GM19452 (cell line): ENCODE data around the gene RAB20.
"Not testable (repeated sequence)": the region's sequence is repeated elsewhere in the genome, so short reads cannot be mapped to it uniquely, and the experiment has no call there.

Experiments used
- ATAC-seq: cut with Tn5 transposase; IDR thresholded peaks from one replicate; pipeline ENCODE4 v1.9.1; 2021; ENCODE audit not compliant: unreplicated experiment

RAB20 gene

GRCh38 chr13:110576070-110576394 is 14.5 kb upstream of the RAB20 start:
- no peak for ATAC-seq

- ATAC-seq = peak; percentile 85
Observed at GRCh38 chr13:110575322-110576069, 14.0 kb upstream of the RAB20 start.

DNA sequence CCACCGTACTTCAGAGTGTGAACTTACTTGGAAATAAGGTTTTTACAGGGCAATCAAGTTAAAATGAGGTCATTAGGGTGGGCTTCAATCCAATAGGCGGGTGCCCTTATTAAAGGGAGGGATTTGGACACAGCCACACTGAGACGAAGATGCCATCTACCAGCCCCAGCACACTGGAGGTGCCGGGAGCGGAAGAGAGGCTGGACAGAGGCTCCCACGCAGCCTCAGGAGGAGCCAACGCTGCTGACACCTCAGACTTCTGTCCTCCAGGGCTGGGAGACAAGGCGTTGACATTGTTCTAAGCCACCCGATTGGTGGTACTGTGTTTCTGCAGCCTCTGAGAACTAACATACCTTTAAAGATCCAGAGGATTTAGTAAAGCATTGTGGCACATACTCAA is 12.6 kb upstream of the RAB20 start:
- no peak for ATAC-seq

GRCh38 chr13:110572778-110573118 is 11.2 kb upstream of the RAB20 start:
- ATAC-seq = no peak

- no peak for ATAC-seq
Observed at GRCh38 chr13:110571896-110572777, 10.6 kb upstream of the RAB20 start.

DNA sequence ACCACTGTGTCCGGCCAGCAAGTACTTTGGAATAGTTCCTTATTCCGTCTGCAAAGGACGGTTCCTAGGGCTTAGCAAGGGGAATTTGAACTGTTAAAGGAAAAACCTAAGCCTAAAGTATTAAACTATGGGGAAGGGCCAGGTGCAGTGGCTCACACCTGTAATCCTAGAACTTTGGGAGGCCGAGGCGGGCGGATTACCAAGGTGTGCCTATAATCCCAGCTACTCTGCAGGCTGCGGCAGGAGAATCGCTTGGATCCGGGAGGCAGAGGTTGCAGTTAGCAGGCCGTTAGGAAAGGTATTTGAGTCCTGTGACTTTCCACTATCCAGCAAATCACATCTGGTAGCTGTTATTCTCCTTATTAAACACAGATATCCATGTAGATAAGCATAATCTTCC is 9.4 kb upstream of the RAB20 start:
- no peak for ATAC-seq

DNA sequence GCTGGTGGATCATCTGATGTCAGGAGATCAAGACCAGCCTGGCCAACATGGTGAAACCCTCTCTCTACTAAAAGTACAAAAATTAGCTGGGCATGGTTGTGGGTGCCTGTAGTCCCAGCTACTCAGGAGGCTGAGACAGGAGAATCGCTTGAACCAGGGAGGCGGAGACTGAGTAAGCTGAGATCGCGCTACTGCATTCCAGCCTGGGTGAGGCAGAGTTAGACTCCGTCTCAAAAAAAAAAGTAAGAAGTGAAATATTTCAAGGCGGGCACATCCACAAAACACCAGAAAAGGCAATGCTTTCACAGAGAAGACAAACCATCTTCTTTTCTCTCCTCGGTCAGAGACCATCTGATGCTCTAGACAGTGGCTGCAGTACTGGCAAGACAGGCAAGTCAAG is 8.4 kb upstream of the RAB20 start:
- ATAC-seq = not testable (repeated sequence)

DNA sequence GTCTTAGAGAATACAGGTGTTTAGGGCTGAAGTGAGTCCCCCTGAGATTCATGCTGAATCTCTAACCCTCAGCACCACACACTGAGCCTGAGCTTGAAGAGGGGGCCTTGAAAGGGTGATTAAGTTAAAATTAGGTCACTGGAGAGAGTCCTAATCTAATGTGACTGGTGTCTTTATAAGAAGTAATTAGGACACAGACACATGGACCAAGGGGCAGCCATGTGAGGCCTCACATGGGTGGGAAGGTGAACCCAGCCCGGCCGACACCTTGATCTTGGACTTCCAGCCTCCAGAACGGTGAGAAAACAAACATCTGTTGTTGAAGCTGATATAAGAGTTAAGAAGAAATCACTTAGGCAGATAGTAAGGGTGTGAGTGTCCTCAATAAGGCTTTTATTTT is 7.1 kb upstream of the RAB20 start:
- ATAC-seq = no peak

DNA sequence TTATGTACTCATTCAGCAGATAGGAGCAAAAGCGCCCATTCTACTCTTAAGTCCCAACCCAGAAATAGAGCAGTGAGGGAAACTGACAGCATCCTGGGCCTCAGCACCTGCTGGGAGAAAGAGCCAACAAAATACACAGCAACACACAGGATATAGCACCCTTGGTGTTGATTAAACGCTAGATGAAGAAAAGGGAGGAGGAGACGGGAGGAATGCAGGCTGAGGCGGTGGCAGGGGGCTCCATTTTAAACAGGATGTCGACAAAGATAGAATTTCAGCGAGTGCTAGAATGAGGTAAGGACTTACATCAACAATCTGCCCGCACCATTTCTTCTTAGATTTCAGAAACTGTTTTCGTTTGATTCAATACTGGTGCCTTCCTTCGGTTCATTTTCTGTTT is 4.6 kb upstream of the RAB20 start:
- ATAC-seq = no peak

DNA sequence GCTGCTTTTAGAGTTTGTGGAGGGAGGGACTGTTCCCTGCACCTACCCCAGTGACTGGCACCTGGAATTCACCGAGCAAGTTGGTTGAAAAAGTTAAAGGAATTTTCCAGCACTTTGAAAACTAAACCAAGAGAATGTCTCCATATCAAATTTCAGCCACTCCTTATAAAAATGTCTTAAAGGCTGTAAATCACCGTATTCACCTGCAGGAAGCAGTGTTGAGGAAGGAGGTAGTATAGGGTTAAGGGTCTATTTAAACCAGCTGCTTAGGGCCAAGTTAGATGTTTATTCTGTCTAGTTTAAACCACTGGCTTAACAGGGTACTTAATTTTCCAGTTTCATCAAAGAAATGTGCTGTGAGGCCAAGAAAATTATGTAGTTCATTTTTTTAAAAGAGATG is 3.8 kb upstream of the RAB20 start:
- no peak for ATAC-seq

GRCh38 chr13:110564472-110564985 is 3.0 kb upstream of the RAB20 start:
- no peak for ATAC-seq

GRCh38 chr13:110563463-110563774 is 1.9 kb upstream of the RAB20 start:
- ATAC-seq = no peak

GRCh38 chr13:110562696-110563462 is 1.4 kb upstream of the RAB20 start:
- no peak for ATAC-seq

- no peak for ATAC-seq
Observed at GRCh38 chr13:110562036-110562597, 595 bp upstream of the RAB20 start.

GRCh38 chr13:110560601-110561343 is 750 bp downstream of the RAB20 start:
- ATAC-seq = peak; percentile 18

- no peak for ATAC-seq
Observed at GRCh38 chr13:110559986-110560385, 1.5 kb downstream of the RAB20 start.

DNA sequence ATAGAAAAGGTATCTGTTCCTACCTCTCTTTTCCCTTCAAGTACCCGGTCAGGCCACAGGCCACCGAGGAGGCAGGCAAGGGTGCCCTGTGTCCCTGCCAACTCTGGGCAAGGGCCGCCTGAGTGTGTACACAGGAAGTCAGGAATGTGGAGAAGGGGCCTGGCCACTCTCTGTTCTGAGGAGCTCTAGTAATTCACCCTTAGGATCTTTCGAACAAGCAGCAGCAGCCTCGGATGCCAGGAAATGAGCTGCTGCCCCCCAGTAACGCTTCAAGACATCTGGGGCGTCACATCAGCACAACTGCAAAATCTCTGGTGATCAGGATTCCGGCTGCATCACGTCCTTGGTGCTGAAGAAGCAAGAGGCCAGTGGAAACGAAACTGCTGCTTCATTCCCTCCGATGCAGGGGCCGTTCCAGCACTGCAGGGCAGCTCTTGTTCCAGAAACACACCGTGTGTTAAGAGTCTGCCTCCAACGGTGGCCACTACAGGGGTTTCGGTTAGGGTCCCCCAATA is 2.0 kb downstream of the RAB20 start:
- ATAC-seq = no peak

GRCh38 chr13:110557610-110558305 is 3.8 kb downstream of the RAB20 start:
- no peak for ATAC-seq

GRCh38 chr13:110557082-110557481 is 4.4 kb downstream of the RAB20 start:
- ATAC-seq = no peak

- no peak for ATAC-seq
Observed at GRCh38 chr13:110556224-110556606, 5.3 kb downstream of the RAB20 start.
